ENCODE measurements around the gene RBPJ.

DNA sequence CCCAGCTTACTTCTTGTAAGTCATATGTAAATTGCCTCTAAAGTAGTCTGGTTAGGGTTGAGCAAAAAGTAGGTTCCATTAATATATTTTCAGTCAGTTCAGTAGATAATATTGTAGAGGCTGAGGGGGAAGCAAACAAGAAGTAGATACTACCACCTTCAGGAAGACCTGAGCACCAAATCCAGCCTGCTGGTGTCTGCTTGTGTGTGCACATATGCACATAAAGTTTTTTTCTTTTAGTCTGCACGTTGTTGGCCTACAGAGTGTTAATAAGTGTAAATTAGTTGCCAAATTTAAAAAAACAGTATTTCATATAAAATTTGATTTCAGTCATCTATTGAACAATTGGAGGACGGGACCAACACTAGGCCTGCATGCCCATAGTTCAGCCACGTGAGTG is 92.8 kb downstream of the RBPJ start:
- TF ChIP-seq POLR2A (IDR thresholded peaks at IDR 0.05), result no peak
- TF ChIP-seq, protein P1, sequence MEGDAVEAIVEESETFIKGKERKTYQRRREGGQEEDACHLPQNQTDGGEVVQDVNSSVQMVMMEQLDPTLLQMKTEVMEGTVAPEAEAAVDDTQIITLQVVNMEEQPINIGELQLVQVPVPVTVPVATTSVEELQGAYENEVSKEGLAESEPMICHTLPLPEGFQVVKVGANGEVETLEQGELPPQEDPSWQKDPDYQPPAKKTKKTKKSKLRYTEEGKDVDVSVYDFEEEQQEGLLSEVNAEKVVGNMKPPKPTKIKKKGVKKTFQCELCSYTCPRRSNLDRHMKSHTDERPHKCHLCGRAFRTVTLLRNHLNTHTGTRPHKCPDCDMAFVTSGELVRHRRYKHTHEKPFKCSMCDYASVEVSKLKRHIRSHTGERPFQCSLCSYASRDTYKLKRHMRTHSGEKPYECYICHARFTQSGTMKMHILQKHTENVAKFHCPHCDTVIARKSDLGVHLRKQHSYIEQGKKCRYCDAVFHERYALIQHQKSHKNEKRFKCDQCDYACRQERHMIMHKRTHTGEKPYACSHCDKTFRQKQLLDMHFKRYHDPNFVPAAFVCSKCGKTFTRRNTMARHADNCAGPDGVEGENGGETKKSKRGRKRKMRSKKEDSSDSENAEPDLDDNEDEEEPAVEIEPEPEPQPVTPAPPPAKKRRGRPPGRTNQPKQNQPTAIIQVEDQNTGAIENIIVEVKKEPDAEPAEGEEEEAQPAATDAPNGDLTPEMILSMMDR (IDR thresholded peaks at IDR 0.05), result no peak
